ENCODE results near the gene HOXD13.

HOXD13 gene

DNA sequence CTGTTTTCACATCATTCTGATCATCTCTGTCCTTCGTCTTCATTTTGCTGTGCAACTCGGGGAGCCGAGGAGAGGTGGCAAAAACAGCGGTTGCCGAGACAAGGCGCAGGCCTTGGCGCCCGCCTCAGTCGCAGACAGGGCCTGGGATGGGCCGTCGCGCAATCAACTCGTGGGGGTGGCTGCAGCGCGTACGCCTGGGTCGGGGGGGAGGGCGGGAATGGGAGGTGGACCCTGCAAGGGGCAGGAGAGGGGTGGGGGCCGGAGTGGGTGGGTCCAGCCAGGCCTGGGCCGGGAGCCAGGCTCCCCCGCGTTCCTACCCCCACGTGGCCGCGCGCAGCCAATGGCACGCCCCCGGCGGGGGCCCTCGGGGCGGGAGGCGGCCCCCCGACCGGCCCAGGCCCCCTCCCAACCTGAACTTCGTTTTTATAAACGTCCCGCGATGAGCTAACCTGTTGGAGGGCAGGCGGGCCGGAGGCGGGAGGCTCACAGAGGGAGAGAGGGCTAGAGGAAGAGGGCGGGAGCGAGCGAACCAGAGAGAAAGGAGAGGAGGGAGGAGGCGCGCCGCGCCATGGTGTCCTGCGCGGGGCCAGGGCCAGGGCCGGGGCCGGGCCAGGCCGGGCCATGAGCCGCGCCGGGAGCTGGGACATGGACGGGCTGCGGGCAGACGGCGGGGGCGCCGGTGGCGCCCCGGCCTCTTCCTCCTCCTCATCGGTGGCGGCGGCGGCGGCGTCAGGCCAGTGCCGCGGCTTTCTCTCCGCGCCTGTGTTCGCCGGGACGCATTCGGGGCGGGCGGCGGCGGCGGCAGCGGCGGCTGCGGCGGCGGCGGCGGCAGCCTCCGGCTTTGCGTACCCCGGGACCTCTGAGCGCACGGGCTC lies at the start of gene HOXD13:
HOXD13 (plus strand) TSS at position 452 of the 875 bp plus-strand sequence; CDS start at position 622, 170 bp downstream.
- H3K4me3 Mint-ChIP-seq = peak within 1 kb of the TSS; percentile 64
- peaks cover 70% of the 10 kb centered on the region for H3K27me3 Mint-ChIP-seq
- H3K9me3 Mint-ChIP-seq = peaks cover 5% of the 10 kb centered on the region
- peak within 1 kb of the TSS; percentile 74 for H3K27ac Mint-ChIP-seq
- H3K36me3 Mint-ChIP-seq = peaks cover 3% of the 10 kb centered on the region
- H3K4me1 Mint-ChIP-seq = peaks cover 31% of the 10 kb centered on the region

- Mint-ChIP-seq H3K27ac (no peak overlapping the region), H3K4me3 (no peak overlapping the region), H3K36me3 (no peaks in the 10 kb centered on the region), H3K4me1 (no peaks in the 10 kb centered on the region), H3K9me3 (no peaks in the 10 kb centered on the region), H3K27me3 (peaks cover 33% of the 10 kb centered on the region)
These were observed 36.1 kb upstream of the HOXD13 start for GRCh38 chr2:176056406-176056805.

DNA sequence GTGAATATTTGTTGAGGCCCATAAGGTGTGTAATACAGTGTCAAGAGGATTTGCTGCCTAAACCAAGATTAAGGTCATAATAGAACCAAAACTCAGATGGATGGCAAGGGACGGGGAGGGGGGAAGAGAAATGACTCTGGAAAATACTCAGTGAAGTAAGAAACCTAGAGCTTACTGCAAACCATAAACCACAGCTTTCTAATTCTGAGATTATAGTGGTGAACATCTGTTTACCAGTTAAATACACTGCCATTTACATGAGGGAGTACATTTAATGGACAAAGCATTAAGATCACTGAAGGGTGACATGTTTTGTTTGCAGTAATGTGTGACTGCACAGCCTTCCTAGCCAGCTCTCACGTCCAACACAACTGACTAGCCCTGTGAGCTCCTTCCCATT lies 28.6 kb upstream of the HOXD13 start:
- H3K36me3 Mint-ChIP-seq = no peaks in the 10 kb centered on the region
- H3K9me3 Mint-ChIP-seq = no peaks in the 10 kb centered on the region
- H3K27ac Mint-ChIP-seq = no peak overlapping the region
- H3K4me1 Mint-ChIP-seq = no peaks in the 10 kb centered on the region
- peaks cover 48% of the 10 kb centered on the region for H3K27me3 Mint-ChIP-seq
- H3K4me3 Mint-ChIP-seq = no peak overlapping the region

GRCh38 chr2:176066645-176067588 lies 25.6 kb upstream of the HOXD13 start:
- no peaks in the 10 kb centered on the region for H3K4me1 Mint-ChIP-seq
- H3K27ac Mint-ChIP-seq = no peak overlapping the region
- no peaks in the 10 kb centered on the region for H3K9me3 Mint-ChIP-seq
- H3K4me3 Mint-ChIP-seq = no peak overlapping the region
- H3K36me3 Mint-ChIP-seq = no peaks in the 10 kb centered on the region
- peaks cover 59% of the 10 kb centered on the region for H3K27me3 Mint-ChIP-seq

DNA sequence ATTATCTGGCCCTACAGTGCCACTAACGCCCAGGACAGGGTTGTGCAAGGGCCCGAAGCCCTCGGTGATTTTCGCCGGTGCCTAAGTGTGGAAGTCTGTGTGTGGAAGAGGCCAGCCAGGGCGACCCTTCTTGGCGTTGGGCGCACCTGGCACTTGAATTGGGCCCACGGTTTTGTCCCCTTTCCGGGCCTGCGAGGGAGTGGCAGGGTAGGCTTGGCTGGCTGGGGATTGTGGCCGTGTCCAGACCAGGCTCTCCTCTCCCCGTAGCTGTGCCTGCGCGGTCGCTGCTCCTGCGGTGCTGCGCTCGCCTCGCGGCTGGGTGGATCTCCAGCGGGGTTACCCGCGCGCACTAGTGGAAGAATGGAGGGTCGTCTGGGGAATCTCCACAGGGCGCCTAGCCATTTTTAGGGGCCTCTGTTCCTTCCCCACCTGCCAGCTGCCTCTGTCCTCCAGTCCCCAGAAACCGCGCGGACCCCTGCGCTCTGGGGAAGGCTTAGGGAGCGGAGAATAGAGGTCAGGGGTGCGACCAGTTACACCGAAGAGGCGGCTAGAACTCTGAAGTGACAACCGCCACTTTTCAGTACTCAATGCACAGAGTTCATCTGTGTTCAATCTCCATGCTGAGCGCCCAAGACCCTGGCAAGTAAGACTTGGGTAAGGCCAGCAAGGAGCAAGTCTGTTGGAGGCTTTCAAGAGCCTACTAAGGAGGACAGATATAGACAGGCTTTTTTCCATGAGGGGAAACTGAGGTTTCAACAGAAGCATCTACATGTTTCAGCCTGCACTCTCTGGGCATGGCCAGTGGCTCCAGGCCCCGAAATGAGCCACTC lies 24.7 kb upstream of the HOXD13 start:
- no peaks in the 10 kb centered on the region for H3K4me1 Mint-ChIP-seq
- H3K27ac Mint-ChIP-seq = no peak overlapping the region
- no peaks in the 10 kb centered on the region for H3K9me3 Mint-ChIP-seq
- peaks cover 58% of the 10 kb centered on the region for H3K27me3 Mint-ChIP-seq
- no peaks in the 10 kb centered on the region for H3K36me3 Mint-ChIP-seq
- H3K4me3 Mint-ChIP-seq = no peak overlapping the region

GRCh38 chr2:176068419-176068832 lies 24.1 kb upstream of the HOXD13 start:
- no peak overlapping the region for H3K27ac Mint-ChIP-seq
- no peak overlapping the region for H3K4me3 Mint-ChIP-seq
- H3K36me3 Mint-ChIP-seq = no peaks in the 10 kb centered on the region
- no peaks in the 10 kb centered on the region for H3K4me1 Mint-ChIP-seq
- peaks cover 62% of the 10 kb centered on the region for H3K27me3 Mint-ChIP-seq
- no peaks in the 10 kb centered on the region for H3K9me3 Mint-ChIP-seq

DNA sequence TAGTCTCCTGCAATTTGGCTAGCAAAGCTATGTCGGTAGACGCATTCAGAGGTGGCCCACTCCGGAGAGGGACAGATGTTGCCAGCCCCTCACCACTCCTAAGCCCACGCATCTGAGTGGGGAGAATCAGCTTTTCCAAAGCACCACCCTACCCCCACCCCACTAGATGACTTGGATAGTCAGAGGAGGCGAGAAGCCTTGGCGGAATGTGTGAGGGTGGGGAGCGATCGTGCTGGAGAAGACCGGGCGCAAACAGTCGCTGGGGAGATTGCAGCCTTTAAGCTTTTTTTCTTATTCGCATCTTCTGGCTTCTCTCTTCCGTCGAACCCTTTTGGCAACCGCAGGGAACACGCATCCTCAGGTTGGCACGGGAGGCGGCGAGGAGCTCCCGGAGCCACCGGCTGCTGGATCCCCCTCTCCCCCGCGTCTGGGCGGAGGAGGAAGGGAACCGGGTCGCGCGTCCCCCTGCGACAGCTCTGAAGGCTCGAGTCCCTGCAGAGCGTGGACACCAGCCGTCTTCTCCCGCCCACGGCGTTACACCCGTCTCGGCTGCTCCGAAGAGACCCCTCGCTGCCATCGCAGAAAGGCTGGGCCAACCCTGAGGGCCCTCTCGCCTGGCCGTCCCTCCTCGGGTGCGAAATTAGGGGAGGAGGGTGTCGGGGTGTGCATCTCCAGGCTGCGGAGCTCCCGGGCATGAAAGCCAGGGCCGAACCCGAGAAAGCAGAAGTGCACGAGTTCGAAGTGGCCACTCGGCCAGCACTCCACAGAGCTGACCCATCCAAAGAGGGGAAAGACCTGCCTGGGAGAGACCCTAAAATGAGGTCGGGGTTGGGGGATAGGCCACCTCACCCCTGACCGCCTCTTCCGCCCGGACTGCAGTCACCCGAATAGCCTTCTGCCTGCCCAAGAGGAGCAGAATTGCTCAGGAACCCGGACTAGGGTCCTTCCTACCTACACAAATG lies 20.9 kb upstream of the HOXD13 start:
- peaks cover 63% of the 10 kb centered on the region for H3K27me3 Mint-ChIP-seq
- H3K4me1 Mint-ChIP-seq = no peaks in the 10 kb centered on the region
- no peak overlapping the region for H3K27ac Mint-ChIP-seq
- H3K4me3 Mint-ChIP-seq = no peak overlapping the region
- peaks cover 1% of the 10 kb centered on the region for H3K36me3 Mint-ChIP-seq
- H3K9me3 Mint-ChIP-seq = peaks cover 11% of the 10 kb centered on the region

DNA sequence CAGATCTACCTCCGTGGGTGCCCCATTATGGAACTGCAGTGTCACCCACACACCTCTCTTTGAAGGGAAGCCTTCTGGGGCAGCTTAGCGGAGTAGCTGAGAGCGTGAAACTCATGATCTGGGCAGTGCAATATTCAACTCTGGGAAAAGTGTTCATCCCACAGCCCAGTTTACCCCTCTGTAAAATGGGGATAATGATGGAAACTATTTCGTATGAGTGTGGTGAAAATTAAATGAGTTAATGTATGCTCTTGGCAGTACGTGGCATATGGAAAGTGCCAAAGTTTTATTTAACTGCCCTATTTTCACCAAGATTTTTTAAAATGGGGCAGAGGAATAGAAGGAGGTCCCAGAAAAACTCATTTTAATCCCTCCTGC lies 20.2 kb upstream of the HOXD13 start:
- H3K4me3 Mint-ChIP-seq = no peak overlapping the region
- peaks cover 67% of the 10 kb centered on the region for H3K27me3 Mint-ChIP-seq
- H3K4me1 Mint-ChIP-seq = no peaks in the 10 kb centered on the region
- peaks cover 13% of the 10 kb centered on the region for H3K9me3 Mint-ChIP-seq
- peaks cover 1% of the 10 kb centered on the region for H3K36me3 Mint-ChIP-seq
- H3K27ac Mint-ChIP-seq = no peak overlapping the region

GRCh38 chr2:176072951-176073904 lies 19.3 kb upstream of the HOXD13 start:
- H3K4me1 Mint-ChIP-seq = no peaks in the 10 kb centered on the region
- H3K36me3 Mint-ChIP-seq = peaks cover 2% of the 10 kb centered on the region
- no peak overlapping the region for H3K27ac Mint-ChIP-seq
- H3K27me3 Mint-ChIP-seq = peaks cover 67% of the 10 kb centered on the region
- H3K9me3 Mint-ChIP-seq = peaks cover 14% of the 10 kb centered on the region
- no peak overlapping the region for H3K4me3 Mint-ChIP-seq

GRCh38 chr2:176074919-176075425 lies 17.5 kb upstream of the HOXD13 start:
- Mint-ChIP-seq H3K27me3 (peaks cover 69% of the 10 kb centered on the region), H3K36me3 (peaks cover 13% of the 10 kb centered on the region)

GRCh38 chr2:176075481-176075880 lies 17.0 kb upstream of the HOXD13 start:
- H3K27ac Mint-ChIP-seq = no peak overlapping the region
- H3K4me3 Mint-ChIP-seq = no peak overlapping the region
- peaks cover 6% of the 10 kb centered on the region for H3K4me1 Mint-ChIP-seq
- peaks cover 13% of the 10 kb centered on the region for H3K36me3 Mint-ChIP-seq
- peaks cover 18% of the 10 kb centered on the region for H3K9me3 Mint-ChIP-seq
- H3K27me3 Mint-ChIP-seq = peaks cover 64% of the 10 kb centered on the region

More at GRCh38 chr2:176074919-176075425, 17.5 kb upstream of the HOXD13 start:
- Mint-ChIP-seq H3K4me1 (peaks cover 6% of the 10 kb centered on the region), H3K27ac (no peak overlapping the region), H3K4me3 (no peak overlapping the region), H3K9me3 (peaks cover 18% of the 10 kb centered on the region)

- Mint-ChIP-seq H3K27me3 (peaks cover 64% of the 10 kb centered on the region), H3K4me3 (no peak overlapping the region), H3K27ac (no peak overlapping the region), H3K4me1 (peaks cover 6% of the 10 kb centered on the region), H3K36me3 (peaks cover 15% of the 10 kb centered on the region), H3K9me3 (peaks cover 18% of the 10 kb centered on the region)
These were observed 16.5 kb upstream of the HOXD13 start for GRCh38 chr2:176076063-176076462.

DNA sequence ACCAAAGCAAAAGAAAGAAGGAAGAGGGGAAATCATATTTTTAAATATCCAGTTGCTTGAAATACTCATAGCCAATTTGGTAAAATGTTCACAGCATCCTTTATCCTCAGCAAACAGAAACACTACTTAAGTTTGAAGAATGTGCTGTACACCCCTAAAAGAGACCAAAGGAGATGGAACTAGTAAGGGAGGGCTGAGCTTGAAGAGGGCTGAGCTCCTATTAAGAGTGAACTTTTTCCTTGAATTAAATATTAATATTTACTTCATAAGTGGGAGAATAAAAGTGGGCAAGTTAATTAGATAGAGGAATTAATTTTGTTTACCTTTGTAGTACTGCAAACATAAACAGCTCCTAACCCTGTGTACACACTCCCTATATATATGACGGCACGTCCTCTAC lies 15.7 kb upstream of the HOXD13 start:
- H3K36me3 Mint-ChIP-seq = peaks cover 16% of the 10 kb centered on the region
- peaks cover 18% of the 10 kb centered on the region for H3K9me3 Mint-ChIP-seq
- H3K27ac Mint-ChIP-seq = no peak overlapping the region
- no peak overlapping the region for H3K4me3 Mint-ChIP-seq
- H3K27me3 Mint-ChIP-seq = peaks cover 66% of the 10 kb centered on the region
- H3K4me1 Mint-ChIP-seq = peaks cover 6% of the 10 kb centered on the region
